GM18858 (cell line): ENCODE results near the gene PRSS38.

Experiments
- ATAC-seq: cut with Tn5 transposase; IDR thresholded peaks from one replicate; pipeline ENCODE4 v1.9.1; 2021; ENCODE audit not compliant: unreplicated experiment

Gene PRSS38

DNA sequence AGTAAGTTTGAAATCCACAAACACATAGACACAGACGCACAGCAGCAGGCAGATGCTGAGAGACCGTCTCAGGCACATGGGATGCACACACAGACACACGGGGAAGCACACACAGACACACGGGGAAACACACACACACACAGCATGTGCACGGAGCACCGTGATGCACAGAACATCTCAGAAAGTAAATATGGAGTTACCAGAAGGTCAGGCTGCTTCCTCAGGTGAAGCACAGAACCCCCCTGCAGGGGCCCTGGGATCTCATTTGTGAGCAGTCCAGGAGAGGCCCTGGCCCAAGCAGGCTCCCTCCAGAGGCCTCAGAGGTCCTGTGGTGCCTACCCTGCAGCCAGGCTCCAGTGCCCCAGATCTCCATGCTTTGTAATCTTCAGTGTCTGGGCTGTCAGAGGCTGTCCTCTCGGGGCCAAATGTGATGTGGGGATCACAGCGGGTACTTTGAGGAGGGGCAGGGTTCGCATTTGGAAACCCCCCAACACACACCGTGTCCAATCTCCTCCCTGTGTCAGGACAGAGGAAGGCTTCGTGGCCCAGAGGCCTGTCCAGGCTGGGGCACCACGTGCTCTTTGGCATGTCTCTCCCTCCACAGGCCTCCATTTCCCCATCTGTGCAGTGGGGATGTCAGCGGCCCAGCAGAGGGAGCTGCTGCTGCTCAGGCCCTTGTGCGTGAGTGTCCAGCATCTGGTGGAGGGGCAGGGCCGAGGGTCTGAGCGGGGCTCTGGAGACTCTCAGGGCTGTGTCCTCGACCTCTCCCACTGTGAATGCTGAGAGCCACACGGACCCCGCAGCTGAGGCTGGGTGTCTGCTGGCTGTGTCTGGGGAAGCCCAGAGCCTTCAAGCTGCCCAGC, 23.0 kb upstream of the PRSS38 start:
- no peak for ATAC-seq

DNA sequence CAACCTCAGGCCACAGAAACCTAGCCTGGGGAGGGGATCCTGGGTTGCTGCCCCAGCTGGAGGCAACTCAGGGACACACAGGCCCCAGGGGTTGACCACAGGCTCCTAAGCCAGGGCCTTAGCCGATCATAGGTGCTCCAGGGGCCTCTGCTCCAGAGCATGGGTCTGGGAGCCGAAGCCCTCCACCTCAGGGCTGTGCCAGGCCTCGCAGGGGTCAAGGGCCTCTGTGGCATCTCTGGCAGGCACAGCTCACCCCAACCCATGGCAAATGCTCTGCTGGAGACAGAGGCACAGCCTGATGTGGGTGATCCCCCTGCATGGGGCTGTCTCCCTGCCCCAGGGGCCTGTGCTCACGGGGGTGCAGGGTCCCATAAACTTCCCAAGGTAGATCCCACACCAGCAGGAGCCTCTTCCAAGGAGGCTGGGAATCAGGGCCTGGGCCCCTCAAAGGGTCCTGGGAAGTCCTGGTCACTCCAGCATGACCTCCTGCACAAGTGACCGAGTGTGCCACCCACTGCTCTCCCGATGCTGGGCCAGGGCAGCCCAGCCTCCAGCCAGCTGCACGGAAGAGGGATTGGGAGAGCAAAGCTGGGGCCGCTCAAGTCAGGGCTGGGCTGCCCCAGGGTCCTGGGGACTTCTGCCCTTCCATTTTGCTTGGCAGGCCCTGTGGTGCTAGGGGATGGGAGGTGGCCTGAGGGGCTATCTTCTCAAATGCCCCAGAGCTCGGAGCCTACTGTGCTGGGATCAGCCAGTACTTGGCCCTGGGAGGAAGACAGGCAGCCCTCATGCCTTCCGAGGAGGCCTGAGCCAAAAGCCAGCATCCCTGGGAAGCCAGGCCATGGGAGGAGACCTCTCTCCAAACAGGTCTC, 22.2 kb upstream of the PRSS38 start:
- no peak for ATAC-seq

DNA sequence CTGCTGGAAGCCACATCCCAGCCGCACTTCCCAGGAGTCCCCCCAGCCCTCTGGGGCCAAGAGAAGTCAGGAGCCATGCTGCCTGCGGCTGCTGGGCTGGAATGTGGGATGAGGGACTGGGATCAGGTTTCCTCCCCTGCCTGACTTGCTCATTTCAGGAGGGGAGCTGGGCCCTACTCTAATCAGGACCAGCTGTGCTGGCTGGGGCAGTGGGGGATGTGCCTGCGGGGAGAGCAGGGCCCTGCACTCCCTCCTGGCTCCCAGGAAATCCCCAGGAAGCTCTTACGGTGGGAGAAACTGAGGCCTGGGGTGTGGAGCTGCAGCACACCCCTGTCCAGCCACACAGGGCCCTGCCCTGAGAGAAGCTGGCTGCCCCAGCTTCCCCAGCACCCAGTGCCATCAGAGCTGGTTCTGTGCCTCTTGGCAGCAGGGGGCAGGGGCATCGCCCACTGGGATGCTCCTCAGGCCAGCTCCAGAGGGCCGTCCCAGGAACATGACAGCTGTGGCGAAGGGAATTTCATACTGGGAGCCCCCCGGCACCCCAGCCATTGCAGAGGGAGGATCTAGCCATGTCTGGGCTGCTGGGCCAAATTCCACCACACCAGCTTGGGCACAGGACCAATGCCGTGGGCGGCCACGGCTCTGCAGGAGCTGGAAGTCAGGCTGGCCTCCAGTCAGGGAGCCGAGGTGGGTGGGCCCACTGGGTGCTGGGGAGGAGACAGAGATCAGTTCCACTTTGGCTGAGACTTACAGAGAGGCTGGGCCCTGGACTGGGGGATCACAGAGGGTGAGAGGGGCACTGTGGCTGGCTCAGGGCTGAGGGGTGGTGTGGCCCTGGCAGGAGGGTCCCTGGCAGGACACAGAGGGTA, 21.3 kb upstream of the PRSS38 start:
- ATAC-seq, result no peak

GRCh38 chr1:227794817-227795192, 20.7 kb upstream of the PRSS38 start:
- no peak for ATAC-seq

GRCh38 chr1:227795732-227796131, 19.7 kb upstream of the PRSS38 start:
- no peak for ATAC-seq

DNA sequence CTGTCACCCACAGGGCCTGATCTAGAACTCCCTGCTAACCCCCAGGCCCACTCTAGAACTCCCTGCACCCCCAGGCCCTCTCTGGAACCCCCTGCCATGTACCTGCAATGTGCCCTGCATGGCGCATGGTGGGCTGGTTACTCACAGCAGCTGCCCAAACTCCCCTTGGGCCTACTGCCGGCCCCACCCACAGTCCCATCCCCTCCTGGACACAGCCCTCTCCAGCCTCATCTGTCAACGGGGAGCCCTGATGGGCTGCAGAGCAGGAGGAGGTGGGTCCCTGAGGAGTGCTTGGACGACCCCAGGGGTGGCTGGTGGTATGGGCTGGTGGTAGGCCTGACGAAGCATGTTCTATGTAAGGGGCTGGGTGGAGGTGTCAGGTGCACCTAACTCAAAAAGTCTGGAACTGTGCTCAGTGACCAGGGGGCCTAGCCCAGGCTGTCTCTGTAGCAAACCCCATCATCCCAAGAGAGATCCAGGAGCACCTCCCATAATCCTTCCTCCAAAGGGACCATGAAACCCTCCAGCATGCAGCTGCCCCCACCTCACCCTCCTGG, 19.0 kb upstream of the PRSS38 start:
- no peak for ATAC-seq

- ATAC-seq, result no peak
These were observed 18.3 kb upstream of the PRSS38 start for GRCh38 chr1:227797144-227797543.

DNA sequence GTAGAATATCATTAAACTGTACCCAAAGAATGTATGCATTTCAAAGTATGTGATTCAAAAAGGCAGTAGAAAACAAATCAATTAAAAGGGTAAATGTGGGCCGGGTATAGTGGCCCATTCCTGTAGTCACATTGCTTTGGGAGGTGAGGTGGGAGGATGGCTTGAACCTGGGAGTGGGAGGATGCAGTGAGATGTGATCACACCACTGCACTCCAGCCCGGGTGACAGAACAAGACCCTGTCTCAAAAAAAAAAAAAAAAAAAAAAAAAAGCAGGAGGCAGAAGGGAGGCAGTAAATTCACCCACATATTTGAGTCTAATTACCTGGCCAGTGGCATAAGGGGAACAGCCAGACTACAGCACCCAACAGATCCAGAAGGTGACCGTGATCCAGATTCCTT, 17.9 kb upstream of the PRSS38 start:
- no peak for ATAC-seq

GRCh38 chr1:227798078-227798802, 17.2 kb upstream of the PRSS38 start:
- no peak for ATAC-seq

DNA sequence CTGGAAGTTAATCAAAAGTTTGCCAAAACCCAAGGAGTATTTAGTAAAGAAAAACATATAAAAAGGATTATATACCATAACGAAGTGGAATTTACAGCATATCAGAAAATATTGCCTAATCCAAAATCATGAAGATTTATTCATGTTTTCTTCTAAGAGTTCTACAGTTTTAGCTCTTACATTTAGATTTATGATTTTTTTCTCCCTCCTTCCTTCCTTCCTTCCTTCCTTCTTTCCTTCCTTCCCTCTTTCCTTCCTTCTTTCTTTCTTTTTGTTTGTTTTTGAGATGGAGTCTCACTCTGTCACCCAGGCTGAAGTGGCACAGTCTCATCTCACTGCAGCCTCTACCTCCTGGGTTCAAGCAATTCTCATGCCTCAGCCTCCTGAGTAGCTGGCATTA, 15.7 kb upstream of the PRSS38 start:
- no peak for ATAC-seq

- ATAC-seq, result no peak
These were observed 11.5 kb upstream of the PRSS38 start for GRCh38 chr1:227803933-227804332.

GRCh38 chr1:227805606-227806197, 9.8 kb upstream of the PRSS38 start:
- no peak for ATAC-seq

DNA sequence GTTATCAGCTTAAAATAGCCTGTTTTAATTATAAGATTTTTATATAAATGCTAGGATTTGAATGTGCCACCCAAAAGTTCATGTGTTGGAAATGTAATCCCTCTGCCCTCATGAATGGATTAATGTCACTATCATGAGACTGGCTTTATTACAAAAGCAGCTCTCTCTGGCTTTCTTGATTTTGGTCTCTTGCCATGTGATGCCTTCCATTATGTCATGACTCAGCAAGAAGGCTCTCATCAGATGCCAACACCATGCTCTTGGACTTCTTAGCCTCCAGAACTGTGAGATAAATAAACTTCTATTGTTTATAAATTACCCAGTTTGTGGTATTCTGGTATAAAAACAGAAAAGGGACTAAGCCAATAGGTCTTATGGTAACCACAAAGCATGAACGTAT, 6.9 kb upstream of the PRSS38 start:
- ATAC-seq, result no peak

GRCh38 chr1:227809026-227809425, 6.4 kb upstream of the PRSS38 start:
- no peak for ATAC-seq

- ATAC-seq, result no peak
These were observed 1.5 kb upstream of the PRSS38 start for GRCh38 chr1:227813962-227814361.

DNA sequence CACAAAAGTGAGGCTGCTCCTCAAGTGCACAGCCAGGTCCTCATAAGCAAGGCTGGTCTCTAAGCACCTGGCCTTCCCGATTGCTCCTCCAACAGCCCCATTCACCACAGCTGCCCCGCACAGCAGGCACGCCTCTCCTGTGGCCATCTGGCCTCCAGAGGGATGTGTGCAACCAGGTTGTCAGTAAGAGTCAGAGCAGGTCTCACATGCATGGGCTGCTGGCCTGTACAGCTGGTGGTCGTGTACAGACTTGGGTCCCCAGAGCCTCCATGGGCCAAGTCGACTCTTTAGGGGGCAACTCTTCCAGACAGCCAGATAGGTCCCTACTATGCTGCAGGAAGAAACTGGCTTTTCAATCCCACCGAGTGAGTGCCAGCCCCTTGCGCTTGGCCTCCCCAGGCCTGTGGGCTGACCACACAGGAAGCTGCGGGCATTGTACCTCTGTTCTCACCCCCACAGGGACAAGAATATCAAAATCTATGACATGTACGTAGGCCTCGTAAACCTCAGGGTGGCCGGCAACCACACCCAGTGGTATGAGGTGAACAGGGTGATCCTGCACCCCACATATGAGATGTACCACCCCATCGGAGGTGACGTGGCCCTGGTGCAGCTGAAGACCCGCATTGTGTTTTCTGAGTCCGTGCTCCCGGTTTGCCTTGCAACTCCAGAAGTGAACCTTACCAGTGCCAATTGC, 1.4 kb downstream of the PRSS38 start:
- no peak for ATAC-seq

GRCh38 chr1:227823537-227823936, 8.1 kb downstream of the PRSS38 start:
- no peak for ATAC-seq

DNA sequence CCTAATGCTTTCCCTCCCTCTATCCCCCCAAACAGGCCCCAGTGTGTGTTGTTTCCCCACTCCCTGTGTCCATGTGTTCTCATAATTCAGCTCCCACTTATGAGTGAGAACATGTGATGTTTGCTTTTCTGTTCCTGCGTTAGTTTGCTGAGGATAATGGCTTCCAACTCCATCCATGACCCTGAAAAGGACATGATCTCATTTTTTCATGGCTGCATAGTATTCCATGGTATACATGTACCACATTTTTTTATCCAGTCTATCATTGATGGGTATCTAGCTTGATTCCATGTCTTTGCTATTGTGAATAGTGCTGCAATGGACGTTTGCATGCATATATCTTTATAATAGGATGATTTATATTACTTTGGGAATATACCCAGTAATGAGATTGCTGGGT, 8.7 kb downstream of the PRSS38 start:
- no peak for ATAC-seq

DNA sequence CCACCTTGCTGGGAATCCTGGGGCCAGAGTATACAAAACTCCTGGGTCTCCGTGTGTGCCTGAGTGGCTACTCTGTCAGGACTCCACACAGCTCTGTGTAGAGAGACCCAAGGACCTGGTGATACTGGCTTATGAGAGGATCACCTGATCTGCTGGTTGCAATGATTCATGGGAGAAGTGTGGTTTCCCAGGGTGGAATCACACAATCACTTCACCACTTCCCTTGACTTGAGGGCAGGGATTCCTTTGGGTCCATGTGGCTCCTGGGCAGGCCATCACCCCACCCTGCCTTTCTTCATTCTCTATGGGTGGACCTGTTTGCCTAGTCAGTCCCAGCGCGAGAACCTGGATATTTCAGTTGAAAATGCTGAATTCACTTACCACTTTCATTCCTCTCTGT, 13.3 kb downstream of the PRSS38 start:
- no peak for ATAC-seq
